HG03039 (cell line): Measurements from ENCODE around the gene HTD2.
"Not testable (repeated sequence)": the region's sequence is repeated elsewhere in the genome, so short reads cannot be mapped to it uniquely, and the experiment has no call there.

Experiments
- ATAC-seq: cut with Tn5 transposase; IDR thresholded peaks from one replicate; pipeline ENCODE4 v1.9.1; 2021; ENCODE audit warnings: mild to moderate bottlenecking, moderate library complexity; ENCODE audit not compliant: unreplicated experiment

HTD2 gene

GRCh38 chr3:58331593-58332152, 25.4 kb downstream of the HTD2 start:
- ATAC-seq: no peak

DNA sequence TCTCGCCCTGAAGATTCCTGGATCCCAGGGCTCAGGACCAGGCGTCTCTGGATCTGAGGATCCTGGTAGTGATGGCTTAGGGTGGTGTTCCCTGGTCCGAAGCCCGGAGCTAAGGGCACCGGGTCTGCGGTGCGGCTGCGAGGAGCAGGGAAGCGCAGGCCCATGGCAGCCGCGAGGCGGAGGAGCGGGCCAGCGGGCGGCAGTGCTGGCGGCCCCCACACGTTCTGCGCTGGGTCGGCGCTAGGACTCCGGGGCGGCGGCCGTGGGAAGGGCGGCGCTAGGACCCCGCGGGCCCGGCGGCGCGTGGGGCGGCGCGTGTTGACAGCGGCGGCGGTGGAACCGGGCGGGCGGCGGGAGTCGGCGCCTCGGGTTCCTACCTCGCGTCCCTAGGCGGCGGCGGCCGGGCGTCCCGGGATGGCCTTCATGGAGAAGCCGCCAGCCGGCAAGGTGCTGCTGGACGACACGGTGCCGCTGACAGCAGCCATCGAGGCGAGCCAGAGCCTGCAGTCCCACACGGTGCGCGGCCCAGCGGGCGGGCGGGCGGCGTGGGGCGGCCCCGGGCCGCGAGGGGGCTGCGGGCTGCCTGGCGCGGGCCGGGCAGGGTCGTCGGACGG, 26.4 kb downstream of the HTD2 start, which contains the start of gene PXK:
PXK (plus strand) TSS at position 318 of the 614 bp plus-strand sequence; CDS start at position 415, 97 bp downstream.
- ATAC-seq: peak; percentile 90

- ATAC-seq: no peak
These were observed 27.1 kb downstream of the HTD2 start for GRCh38 chr3:58333206-58334012.

GRCh38 chr3:58334013-58334321, 27.6 kb downstream of the HTD2 start:
- ATAC-seq: no peak

DNA sequence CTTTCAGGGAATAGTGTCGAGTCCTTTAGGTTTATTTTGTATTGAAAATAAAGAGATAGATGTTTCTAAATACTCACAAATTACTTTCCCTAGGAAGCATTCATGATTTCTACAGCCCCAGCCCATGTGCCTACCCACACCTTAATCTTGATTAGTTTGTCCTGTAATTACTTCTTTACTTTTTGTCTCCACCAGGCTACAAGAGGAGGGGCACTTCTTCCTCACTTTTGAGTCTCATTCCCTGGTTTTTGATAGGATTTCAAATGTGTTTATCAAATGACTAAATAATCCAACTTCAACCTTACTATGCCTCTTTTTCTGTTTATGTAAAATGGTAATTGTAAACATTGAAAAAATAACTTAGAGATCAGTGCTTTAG, 28.2 kb downstream of the HTD2 start:
- ATAC-seq: no peak

DNA sequence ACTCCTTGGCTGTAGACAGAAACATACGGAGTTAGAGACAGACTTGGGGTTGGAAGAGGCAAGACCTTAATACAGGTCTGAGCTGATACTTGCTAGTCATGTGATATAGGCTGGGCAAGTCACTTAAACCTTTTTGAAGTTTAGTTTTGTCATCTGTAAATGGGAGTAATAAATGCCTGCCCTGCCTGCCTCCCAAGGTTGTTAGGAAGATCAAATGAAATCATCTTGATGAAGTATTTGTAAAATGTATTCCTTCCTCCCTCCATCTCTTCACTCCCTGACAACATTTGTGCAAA, 29.3 kb downstream of the HTD2 start:
- ATAC-seq: no peak

DNA sequence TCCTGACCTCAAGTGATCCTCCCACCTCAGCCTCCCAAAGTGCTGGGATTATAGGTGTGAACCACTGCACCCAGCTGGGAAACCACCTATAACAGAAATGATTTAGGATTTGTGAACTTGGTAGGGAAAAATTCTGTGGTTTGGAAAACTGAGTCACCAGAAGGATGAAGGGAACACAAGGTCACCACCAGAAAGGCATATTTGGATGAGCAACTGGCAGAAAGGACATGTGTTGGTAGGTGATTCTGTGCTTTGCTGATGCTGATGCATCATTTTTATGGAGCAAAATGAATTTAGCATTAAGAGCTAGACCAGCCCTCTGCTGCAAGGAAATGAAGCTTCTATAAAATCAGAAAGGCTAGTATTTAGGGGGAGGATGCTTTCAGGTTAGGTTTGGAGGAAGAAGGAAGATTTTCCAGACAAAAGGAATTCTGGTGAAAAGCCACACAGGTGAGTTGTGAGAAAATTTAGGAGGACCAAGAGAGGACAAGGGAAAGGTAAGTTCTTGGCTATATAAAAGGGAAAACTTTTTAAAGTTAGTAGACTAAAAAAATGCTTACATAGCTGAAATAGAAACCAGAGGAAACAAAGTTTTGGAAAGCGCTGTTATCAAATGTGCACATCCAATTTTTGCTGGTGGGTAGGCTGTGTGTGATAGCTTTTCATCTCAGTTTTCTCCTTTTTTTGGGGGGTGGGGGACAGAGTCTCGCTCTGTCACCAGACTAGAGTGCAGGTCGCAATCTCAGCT, 30.0 kb downstream of the HTD2 start:
- ATAC-seq: no peak

GRCh38 chr3:58337190-58337589, 30.9 kb downstream of the HTD2 start:
- no peak for ATAC-seq

DNA sequence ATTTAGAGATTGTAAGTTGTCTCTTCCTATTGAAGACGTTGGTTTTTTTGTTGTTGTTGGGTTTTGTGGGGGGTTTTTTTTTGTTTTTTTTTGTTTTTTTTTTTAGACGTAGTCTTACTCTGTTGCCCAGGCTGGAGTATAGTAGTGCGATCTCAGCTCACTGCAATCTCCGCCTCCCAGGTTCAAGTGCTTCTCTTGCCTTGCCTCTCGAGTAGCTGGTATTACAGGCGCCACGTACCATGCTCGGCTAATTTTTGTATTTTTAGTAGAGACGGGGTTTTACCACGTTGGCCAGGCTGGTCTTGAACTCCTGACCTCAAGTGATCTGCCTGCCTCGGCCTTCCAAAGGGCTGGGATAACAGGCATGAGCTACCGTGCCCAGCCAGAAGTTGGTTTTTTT, 32.8 kb downstream of the HTD2 start:
- ATAC-seq: not testable (repeated sequence)

GRCh38 chr3:58340594-58341244, 34.4 kb downstream of the HTD2 start:
- no peak for ATAC-seq

DNA sequence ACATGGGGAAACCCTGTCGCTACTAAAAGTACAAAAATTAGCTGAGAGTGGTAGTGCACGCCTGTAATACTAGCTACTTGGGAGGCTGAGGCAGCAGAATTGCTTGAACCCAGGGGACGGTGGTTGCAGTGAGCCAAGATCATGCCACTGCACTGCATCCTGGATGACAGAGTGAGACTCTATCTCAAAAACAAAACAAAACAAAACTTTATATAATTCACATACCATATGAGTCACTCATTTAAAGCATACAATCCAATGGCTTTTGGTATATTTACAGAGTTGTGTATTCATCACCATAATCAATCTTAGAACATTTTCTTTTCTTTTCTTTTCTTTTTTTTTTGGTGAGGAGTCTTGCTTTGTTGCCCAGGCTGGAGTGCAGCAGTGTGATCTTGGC, 35.1 kb downstream of the HTD2 start:
- no peak for ATAC-seq

DNA sequence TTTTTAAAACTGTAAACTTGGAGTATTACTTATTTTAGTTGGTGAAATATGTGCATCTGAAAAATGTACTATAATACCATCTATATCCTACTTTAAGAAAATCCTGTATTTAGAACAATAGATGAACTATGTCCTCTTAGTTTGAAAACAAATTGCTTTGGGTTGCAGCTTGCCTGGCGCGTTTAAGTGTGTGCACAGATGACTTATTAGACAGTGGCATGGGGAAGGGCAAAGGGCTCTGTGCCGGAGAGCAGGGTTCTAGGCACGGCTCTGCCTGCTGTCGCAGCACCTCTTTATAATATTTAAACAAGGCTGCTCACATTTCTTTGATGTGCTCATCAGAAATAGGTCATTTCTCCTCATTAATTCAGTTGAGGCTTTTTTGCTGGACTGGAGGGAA, 36.4 kb downstream of the HTD2 start:
- no peak for ATAC-seq

GRCh38 chr3:58345457-58345856, 39.1 kb downstream of the HTD2 start:
- no peak for ATAC-seq

DNA sequence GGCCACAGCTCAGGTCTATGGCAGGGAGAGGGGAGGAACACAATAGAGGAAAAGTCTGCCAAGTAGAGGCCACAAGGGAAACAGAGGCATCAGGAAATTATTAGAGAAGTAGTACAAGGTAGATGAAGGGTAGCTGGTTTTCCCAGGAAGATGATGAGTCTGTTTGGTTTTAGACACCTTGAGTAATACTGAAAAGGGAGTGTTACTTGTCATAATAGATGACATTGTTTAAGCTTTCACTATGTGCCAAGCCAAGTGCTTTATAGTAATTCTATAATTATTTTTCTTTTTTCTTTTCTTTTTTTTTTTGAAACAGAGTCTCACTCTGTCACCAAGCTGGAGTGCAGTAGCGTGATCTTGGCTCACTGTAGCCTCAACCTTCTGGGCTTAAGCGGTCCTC, 40.0 kb downstream of the HTD2 start:
- ATAC-seq: no peak

- ATAC-seq: no peak
These were observed 41.7 kb downstream of the HTD2 start for GRCh38 chr3:58347984-58348383.

DNA sequence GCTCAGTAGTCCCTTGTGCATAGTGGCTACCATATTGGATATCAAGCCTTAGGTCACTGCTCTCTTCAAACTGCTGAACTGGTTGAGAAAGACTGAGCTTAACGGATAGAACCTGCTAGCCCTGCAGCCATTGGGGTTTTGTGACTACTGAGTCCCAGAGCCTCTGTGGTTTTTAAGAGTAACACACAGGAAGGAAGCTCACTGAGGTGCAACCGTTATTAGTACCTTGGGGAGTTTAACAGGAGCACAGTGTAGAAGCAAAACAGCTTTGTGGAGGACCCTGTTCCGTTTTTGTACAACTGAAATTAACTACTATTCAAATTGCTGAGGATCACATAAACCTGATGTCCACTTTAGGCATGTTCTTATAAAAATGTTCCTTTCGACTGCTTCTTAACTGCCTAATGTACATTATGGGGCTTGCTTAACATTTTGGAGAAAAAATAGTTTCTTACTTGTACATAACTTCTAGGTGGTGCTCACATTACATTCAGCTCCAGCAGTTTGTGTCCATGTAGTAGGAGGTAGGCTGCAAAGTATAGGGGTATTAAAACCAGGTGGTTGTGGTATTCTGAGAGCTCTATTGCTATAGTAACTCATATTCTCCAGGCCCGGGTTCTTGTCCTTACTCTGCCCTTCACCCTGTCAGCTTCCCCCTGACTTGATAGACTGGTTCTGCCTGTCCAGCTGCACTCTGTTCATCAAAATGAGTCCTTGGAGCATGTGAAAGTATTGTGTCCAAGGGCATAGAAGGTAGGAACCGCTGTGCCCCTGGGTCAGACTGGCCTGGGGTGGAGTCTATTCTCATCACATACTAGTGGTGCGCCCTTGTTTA, 43.7 kb downstream of the HTD2 start:
- peak; percentile 75 for ATAC-seq

DNA sequence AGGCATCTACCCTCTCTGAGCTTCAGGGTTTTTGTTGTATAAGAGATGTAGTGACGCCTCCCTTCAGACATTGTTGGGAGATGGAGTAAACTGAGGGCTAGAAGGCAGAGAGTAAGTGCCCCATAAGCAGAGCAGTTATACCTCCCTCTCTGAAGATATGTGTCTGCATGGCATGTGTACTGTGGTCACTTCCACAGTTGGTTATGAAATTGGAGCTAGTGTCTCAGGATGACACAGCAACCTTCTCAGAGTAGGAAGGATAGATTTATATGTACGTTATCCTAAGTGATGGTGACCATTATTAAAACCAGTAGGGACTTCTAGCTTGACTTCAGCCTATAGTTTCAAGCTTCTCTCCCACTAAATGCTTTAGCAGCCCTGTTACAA, 44.3 kb downstream of the HTD2 start:
- no peak for ATAC-seq

DNA sequence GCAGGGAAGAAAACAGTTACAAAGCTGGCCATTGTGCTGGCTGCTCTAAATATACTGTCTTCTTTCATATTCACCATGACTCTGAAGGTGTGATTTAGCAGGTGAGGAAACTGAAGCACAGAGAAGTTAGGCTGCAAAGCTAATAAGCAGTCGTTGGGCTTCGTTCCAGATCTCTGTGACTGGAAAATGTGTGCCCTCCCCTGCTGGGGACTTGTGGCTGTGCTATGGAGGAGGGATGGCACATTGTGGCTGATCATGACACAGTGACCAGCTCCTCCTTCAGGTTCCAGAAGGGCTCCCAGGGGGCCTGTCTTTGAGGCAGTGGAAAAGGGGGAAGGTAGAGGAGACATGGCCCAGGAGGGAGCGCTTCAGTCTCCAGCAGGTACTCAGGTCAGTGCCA, 45.6 kb downstream of the HTD2 start:
- ATAC-seq: no peak

- ATAC-seq: no peak
These were observed 46.3 kb downstream of the HTD2 start for GRCh38 chr3:58352626-58353025.

DNA sequence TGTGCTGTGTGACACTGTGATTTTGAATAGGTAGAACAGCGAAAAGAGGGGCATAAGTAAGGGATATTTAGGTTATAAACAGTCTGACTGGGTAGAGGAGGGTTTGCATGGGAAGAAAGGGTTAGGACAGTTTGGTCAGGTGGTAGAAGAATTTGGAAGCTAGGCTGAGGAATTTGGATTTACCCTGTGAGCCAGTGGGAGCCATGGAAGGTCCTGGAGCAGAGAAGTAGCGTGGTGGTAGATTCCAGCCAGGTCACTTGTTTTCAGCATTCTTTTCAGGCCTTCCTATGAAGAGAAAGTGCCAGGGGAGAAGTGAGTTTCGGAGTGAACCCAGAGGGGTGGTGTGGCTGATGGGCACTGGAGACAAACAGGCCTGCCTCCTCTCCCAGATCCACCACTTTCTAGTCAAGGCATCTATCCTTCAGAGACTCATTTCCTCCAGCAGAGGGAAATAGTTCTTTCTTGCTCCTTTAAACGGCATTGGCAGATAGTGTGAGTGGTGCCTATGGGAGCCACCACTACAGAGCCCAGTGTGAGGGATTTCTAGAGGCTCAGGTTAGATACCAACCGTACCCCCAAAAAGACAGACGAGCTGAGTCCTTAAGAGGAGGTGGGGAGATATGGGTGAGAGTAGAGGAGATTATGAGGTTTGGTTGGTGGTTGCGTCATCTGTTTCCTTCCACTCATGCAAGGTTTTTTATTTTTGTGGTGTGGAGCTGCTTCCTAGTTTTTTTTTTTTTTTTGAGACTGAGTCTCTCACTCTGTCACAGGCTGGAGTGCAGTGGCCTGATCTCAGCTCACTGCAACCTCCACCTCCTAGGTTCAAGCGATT, 47.6 kb downstream of the HTD2 start:
- no peak for ATAC-seq
